HTR-8/SVneo (cell line): ENCODE measurements around the gene DAP.
A peak's percentile ranks its signal among the peaks of the same experiment; 100 is the strongest.

ENCODE experiments used
- DNase-seq: peaks from one replicate; pipeline ENCODE4 v3.0.0; 2011; ENCODE audit warnings: low spot score, mixed read lengths; ENCODE audit not compliant: insufficient read length
- FAIRE-seq: peaks from 2 replicates; lab custom pipeline; 2011; peaks lifted over from hg19 to GRCh38; lab: Jason Lieb, UNC

The DAP gene

DNA sequence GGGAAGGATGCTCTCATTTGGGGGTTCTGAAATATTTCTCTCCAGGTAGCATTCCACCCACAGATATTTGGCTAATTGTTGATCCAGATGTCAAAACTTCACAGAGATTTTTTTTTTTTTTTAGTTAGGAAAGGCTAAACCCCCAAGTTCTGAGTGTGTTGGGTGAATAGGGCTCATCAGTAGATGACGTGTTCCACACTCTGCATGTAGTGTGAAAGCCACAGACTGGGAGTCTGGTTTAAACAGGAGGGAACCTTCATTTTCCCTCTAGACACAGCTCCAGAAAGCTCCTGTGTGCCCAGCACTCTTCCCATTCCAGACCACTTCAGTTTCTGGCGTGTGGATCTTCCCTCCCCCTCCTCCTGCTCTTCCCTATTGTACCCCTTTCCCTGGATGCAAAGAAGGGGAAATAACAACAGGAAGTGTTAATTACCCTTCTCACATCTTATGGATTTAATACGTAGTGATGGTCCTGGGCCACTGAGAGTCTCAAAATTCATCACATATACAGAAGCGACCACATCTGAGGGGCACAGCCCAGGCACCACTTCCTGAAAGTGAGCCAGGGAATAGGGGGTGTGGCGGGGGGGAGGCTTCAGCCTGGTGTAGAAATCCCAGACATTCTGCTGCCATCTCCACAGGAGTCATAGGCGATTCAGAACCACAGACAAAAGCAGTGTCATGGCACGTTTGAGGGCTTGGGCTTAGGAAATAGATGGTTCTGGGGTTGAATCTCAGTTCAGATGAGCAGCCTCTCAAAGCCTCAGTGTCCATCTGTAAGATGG, 65.1 kb downstream of the DAP start:
- no peak for DNase-seq
- no peak for FAIRE-seq

DNA sequence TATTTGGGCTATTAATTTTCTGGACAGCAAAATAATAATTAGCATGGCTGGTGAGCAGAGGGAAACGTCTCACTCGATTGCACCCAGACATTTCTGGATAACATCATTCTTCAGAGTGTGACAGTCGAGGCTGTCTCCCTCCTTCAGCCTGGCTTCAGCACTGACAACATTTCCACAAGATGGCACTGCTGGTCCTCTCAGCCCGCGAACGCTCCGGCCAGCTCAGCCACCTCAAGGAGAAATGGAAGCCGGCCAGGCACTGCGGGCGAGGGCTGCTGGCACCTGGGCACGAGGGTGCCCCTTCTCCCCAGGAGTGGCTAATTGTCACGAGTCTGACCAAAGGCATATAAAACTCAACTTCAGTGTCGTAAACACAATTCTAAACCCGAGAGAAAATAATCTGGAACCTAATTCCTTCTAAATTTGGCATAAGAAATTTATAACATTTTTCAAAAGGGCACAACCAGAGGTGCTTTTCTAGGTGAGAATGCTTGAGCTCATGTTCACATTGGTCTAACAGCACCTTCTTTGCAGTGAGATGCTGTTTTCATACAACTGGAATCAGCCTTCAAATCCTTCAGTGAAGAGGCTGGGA, 65.9 kb downstream of the DAP start:
- DNase-seq: peak; percentile 93
- peak; percentile 89 for FAIRE-seq

- FAIRE-seq (no peak), DNase-seq (peak; percentile 78)
These were observed 68.9 kb downstream of the DAP start for GRCh38 chr5:10691826-10692785.

DNA sequence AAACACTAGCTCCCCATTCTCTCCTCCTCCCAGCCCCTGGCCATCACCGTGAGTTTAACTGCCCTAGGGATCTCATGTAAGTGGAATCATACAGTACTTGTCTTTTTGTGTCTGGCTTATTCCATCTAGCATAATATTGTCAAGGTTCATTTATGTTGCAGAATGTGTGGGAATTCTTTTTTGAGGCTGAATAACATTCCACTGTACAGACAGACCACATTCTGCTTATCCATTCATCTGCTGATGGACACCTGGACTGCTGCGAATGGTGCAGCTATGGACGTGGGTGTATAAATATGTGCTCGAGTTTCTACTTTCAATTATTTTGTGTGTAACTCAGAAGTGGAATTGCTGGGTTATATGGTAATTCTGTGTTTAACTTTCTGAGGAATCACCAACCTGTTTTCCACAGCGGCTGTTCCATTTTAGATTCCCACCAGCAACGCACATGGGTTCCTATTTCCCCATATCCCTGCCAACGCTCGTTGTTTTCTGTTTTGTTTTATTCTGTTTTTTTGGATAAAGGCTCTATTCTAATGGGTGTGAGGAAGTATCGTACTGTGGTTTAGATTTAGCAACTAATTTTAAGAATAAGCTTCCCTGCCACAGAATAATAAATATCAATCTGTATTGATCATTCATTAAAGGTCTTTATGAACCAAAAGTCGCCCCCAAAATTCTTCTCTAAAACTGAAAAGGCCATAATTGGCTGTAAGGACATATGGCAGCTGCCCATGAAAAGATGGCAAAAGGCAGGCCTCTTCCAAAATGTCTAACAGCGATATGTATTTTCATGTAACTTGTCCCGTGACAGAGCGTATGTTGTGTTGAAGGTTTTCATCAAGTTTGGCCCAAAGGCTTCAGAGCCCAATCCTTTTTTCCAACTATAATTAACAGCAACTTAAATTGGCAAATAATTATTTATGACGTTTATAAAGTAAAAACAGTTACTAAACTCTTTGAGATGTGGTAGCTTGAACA, 70.3 kb downstream of the DAP start:
- no peak for DNase-seq
- FAIRE-seq: no peak

DNA sequence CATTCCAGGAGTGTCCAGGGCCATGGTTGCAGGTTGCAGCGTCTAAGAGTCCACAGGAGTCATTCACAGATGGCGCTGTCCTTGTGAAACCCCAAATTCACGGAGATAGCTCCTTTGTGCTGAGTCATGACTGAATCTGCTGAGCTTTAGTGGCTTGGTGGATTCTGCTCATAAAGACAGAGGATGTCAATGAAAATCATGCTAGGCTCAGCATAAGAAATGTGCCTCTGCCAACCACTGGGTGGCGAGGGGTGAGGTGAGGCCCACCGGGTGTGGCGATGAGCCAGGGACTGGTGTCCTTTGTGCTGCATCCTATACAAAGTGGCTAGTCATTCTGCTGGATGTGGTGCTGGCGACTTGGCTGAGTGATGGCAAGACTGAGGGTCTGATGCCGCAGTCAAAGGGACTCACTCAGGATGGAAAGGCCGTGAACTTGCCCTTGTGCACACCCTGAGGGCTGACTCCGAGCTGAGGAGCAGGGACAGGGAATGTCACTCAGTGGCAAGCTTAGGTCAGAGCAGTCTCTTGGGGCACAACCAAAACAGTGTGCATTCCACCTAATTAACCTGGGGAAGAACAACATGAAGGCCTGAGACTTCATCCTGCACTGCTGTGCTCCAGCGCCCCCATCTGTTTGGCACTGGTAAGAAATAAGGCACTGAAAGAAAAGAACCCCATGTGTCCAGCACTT, 71.5 kb downstream of the DAP start:
- FAIRE-seq: peak; percentile 26
- peak; percentile 58 for DNase-seq

GRCh38 chr5:10688651-10689171, 72.3 kb downstream of the DAP start:
- FAIRE-seq (no peak), DNase-seq (no peak)

DNA sequence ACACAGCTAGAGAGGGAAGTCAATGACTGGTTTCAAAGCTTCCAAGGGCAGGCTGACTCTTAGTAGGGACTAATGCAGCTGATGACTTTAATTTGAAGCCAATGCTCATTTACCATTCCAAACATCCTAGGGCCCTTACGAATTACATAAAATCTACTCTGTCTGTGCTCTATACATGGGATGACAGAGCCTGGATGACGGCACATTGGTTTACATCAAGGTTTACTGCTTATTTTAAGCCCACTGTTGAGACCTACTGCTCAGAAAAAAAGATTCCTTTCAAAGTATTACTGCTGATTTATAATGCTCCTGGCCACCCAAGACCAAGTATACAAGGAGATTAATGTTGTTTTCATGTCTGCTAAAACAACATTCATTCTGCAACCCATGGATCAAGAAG, 74.1 kb downstream of the DAP start:
- FAIRE-seq (no peak), DNase-seq (no peak)

DNA sequence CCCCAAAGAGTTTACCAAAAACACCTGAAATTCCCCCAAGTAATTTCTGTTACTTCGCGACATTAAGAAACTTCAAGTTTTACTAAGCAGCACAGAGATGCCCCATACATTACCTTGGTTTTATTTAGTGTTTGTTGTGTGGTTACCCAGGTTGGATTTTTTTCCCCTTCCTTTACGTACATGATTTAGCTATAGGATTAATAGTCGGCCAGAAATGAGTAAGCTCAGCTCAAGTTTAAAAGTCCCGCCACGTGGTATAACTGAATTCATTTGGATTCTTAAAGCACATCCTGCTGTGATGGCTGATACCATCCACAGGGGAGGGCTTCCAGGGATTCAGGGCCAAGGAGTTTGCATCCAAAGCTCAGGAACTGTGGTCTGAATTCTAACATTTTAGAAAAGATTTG, 75.9 kb downstream of the DAP start:
- FAIRE-seq (no peak), DNase-seq (no peak)

DNA sequence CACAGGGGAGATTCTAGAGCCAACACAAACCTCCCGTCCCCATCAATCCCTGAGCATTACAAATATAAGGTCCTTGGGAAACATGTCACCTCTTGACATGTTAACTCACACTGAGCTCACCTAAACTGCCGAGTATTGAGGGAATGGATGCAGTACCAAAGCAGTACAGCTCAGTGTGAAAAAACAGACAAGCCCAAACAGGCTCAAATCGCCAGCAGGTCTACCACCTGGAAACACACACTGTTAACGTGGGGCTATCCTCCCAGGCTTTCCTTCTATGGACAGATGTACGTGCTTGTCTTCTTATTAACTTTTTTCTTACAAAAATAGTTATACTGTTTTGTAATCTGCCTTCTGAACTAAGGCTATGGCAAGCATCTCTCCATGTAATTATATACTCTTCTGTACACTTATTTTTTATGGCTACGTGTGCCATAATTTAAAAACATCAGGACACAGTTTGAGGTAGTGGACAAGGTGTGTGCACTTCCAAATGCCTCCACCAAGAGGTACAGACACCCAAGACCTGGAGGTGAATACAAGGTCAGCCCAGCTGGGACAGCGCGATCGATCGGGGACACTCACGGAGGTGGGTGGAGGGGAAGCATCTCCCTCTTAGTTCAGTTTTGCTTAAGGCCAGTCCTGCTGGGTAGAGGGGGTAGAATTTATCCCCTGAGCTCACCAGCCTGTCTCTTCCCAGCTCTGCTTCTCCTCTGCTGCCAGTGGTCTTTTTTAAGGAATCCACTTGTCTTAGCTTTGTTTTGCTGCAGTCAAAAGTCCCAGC, 76.5 kb downstream of the DAP start:
- DNase-seq (no peak), FAIRE-seq (no peak)

DNA sequence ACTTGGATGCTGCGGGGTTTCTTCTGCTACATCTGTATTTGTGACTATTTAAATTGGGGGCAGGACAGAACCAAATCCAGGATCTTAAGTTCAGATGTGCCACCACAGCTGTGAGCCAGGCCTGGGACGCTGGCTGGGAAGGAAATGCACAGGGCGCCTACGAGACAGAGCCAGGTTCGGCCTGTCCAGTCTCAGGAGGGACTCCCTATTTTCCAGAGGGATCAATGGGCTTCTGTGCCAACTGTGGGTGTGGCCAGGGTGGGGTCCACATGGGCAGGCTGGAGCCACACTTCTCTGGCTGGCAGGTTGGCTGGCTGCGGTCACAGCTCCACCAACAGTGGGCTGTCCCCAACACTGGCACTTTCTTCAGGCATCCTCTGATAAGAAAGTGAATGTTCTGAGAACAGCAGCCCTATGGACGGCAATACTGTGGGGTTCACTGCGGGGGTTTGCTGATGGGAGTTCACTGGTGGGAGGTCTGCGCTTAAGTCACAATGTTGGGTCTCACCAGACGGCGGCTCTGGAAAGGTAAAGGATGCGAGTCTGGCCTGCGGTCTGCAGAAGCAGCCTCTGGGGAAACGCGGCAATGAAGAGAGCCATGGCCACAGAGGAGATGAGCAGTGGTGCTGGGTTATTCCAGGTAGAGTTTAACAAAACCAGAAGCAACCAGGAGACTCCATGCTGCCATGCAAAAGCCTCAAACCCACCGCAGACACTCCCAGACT, 78.1 kb downstream of the DAP start:
- FAIRE-seq: no peak

GRCh38 chr5:10681731-10682679, 79.0 kb downstream of the DAP start:
- no peak for DNase-seq
- FAIRE-seq: no peak

More for the DNA sequence above, 78.1 kb downstream of the DAP start:
- DNase-seq: no peak

GRCh38 chr5:10680876-10681481, 80.1 kb downstream of the DAP start:
- no peak for DNase-seq
- FAIRE-seq: no peak

DNA sequence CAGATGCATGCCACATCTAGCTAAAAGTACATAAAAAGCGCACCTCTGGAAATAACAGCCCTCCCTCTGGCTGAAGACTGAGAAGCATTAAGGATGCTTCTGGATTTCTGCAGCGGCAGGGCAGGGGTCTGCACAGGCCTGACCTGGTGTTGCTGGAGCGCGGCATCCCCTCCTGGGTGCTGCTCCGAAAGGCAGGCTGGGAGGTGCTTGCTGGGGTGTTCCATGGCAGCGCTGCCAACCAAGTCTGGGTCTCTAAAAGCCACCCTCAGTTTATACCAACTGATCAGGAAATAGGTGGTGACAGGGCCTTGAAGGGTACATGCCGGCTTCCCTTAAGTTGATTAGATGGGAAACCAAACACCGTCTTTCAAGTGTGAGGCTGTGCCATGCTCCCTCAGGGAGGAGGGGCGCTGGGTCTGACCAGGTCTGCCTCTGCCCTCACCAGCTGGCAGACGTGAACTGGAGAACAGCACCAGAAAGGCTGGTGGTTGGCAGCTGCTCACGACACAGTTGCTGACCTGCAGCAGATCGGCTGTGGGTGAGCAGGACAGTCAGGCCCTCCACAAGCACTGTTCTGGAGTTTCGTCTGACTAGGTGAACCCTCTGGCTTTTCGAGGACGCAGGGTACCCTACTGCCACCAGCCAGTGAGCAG, 81.6 kb downstream of the DAP start:
- FAIRE-seq (no peak), DNase-seq (no peak)

DNA sequence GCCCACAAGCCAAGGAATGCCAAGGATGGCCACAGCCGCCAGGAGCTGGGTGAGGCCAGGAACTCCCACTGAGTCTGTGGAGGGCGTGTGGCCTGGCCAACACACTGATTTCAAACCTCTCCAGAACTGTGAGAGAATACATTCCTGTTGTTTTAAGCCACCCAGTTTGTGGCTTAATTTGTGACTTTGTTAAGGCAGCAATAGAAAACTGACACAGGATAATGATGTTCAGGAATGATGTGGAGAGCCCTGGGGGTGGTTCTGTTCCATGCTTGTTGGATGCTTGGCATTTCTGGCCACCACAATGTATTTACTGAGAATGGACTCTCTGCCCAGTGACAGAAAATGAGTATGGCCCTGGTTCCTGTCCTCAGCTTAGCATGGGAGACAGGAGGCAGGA, 82.8 kb downstream of the DAP start:
- DNase-seq (no peak), FAIRE-seq (no peak)

DNA sequence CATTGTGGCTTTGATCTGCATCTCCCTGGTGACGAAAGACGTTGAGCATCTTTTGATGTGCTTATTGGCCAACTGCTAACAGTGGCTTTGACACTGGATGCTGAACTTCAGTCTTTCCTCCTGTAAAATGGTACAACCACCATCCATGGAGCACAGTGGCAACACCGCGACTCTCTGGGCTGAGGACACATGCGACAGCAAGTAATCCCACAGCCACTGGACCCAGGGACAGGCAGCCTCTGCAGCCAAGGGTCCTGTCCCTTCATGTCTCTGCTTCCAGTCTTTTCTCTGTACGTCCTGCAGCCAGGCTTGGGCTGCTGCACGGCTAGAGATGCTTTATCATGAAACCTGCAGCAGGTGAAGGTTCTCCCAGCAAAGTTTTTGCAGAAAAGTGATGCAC, 83.5 kb downstream of the DAP start:
- FAIRE-seq (no peak), DNase-seq (no peak)

GRCh38 chr5:10676946-10677345, 84.1 kb downstream of the DAP start:
- no peak for FAIRE-seq

More at GRCh38 chr5:10676946-10677345, 84.1 kb downstream of the DAP start:
- no peak for DNase-seq
